GM18951 (cell line): Measurements from ENCODE around the gene PPP2R5B.

Experiments used
- POLR2A ChIP-seq: IDR thresholded peaks from 4 replicates; pipeline ENCODE4 v1.6.1; 2011; ENCODE audit warnings: mild to moderate bottlenecking; ENCODE audit not compliant: insufficient read length, insufficient read depth; ENCODE audit errors: extremely low read depth
- in situ Hi-C: fragments of 300-500 bp; cut with MboI; formaldehyde crosslinking; loops from one replicate; pipeline ENCODE4 v1.12.0; 2022; ENCODE audit warnings: low sequenced_read_pairs, mixed read lengths, inconsistent platforms; ENCODE audit not compliant: unreplicated experiment

The PPP2R5B gene

GRCh38 chr11:64908766-64909165 lies 15.7 kb upstream of the PPP2R5B start:
- TF ChIP-seq POLR2A: no peak
- in situ Hi-C loops: no loop called here

- in situ Hi-C loops: no loop called here
- TF ChIP-seq POLR2A: no peak
These were observed 14.7 kb upstream of the PPP2R5B start for GRCh38 chr11:64909653-64910343.

- no peak for TF ChIP-seq POLR2A
These were observed 13.9 kb upstream of the PPP2R5B start for GRCh38 chr11:64910451-64911093.

DNA sequence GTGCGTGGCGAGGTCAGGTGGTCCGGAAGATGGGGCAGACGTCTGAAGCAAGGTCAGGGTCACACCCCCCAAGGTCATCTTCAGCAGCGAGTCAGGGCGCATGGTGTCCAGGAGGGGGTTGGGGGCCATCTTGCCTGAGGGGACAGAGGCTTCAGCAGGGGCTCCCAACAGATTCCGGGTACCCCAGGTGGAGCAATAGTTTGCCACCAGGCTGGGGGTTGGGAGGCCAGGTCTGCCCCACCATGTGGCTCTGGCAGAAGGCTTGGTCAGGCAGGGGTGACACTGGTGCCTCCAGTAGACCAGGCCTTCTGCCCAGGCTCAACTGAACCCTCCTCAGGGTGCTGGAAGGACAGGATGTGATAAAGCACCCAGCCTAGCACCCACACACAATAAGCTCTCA lies 13.3 kb upstream of the PPP2R5B start:
- in situ Hi-C loops: no loop called here
- TF ChIP-seq POLR2A: no peak

More at GRCh38 chr11:64910451-64911093, 13.9 kb upstream of the PPP2R5B start:
- in situ Hi-C loops: no loop called here

GRCh38 chr11:64911689-64912088 lies 12.8 kb upstream of the PPP2R5B start:
- TF ChIP-seq POLR2A: no peak
- in situ Hi-C loops: no loop called here

DNA sequence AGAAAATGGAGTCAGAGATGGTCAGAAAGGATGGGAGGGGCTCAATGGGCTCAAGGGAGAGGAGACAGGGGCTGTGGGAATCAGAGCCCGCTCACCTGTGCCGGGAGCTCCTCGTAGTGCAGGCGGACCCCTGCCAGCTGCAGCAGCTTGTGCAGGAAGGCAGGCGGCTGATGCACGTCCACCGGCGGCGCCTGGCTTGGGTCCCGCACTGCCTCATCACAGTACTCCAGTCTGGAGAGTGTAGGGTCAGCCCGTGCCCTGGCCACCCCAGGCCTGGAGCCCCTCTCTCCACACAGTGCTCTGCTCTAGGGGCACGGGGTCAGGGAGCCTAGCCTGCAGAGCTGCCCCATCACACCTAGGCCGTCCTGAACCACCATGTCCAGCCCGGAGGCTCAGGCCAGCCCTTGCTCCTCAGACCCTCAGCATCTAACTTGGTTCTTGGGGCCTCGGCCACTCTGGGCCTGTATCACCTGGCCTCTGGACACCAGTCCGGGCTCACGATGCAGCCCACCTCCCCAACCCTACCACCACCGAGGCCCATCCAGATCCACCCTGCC lies 11.2 kb upstream of the PPP2R5B start:
- in situ Hi-C loops: no loop called here
- no peak for TF ChIP-seq POLR2A

DNA sequence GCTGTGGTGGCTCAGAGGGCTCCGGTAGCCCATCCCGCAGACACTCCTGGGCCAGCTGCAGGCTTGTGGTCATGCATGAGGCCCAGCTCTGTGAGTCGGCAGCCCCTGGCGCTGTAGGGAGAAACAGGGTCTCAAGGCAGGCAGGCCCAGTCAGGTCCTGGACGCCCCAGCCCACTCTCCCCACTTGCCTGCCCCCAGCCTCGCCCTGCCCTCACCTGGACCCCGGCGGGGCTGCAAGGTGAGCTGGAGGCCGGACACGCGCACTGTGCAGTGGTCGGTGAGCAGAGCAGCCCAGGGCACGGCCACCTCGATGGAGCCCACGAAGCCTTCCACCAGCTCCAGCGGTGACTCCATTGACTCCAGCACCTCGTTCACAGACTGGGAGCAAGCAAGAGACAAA lies 10.4 kb upstream of the PPP2R5B start:
- in situ Hi-C loops: no loop called here
- TF ChIP-seq POLR2A: no peak

GRCh38 chr11:64915376-64915887 lies 9.1 kb upstream of the PPP2R5B start:
- in situ Hi-C loops: no loop called here
- TF ChIP-seq POLR2A: no peak

DNA sequence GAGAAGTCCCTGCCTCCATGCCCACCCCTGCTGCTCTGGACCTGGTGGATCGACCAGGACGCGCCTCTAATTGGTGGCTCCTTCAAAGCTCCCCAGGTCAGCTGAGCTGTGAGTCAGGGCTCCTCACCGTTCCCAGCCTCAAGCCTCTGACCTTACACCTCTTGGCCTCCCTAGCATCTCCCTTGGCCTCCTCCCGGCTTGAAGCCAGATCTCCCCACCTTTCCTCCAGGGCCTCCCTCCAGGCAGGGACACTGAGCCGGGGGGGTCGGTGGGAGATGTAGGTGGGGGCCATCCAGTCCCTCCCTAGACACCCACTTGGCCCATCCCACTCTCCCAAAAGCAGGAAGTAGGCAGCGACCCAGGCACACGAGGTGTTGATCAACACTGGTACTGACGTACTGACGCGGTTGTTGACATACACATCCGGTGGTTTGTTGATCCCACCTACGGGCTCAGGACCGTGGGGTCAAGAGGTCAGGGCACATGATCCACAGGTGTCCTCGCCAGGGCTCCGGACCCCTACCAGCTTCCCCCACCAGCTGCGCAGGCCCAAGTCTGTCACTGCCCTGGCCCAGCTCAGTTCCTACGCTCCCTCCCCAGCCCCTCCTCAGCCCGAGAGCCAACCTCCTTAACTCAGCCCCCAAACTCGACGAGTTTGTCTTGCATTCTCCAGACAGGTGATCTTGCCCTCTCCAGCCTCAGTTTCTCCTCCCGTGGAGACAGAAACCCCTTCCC lies 8.3 kb upstream of the PPP2R5B start:
- no peak for TF ChIP-seq POLR2A
- in situ Hi-C loops: no loop called here

- in situ Hi-C loops: no loop called here
These were observed 7.5 kb upstream of the PPP2R5B start, which contains the start of gene ATG2A for GRCh38 chr11:64916775-64917662. TSS of gene ATG2A (minus strand) at chr11:64917209. CDS start at chr11:64917135, 74 bp downstream.

GRCh38 chr11:64917663-64917995 lies 6.9 kb upstream of the PPP2R5B start:
- TF ChIP-seq POLR2A: no peak
- in situ Hi-C loops: no loop called here

More at GRCh38 chr11:64916775-64917662, 7.5 kb upstream of the PPP2R5B start, which contains the start of gene ATG2A:
- TF ChIP-seq POLR2A: peak; percentile 80

DNA sequence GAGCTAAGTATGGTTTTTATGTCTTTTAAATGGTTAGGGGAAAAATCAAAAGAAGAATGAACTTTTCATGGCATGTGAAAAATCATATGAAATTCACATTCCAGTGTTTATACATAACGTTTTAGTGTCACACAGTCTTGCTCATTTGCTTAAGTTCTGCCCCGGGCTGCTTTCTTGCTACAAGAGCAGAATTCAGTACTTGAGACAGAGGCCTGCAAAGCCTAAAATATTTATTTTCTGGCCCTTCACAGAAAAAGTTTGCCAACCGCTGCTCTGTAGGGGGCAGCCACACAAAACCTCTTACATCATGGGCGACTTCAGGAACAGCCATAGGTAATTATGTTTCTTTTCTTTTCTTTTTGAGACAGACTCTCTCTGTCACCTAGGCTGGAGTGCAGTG lies 6.5 kb upstream of the PPP2R5B start:
- no peak for TF ChIP-seq POLR2A
- in situ Hi-C loops: no loop called here

- in situ Hi-C loops: no loop called here
- TF ChIP-seq POLR2A: no peak
These were observed 4.9 kb upstream of the PPP2R5B start for GRCh38 chr11:64919627-64920026.

GRCh38 chr11:64920124-64920523 lies 4.4 kb upstream of the PPP2R5B start:
- in situ Hi-C loops: no loop called here
- TF ChIP-seq POLR2A: no peak
